Hematopoietic multipotent progenitor cell treated with erythropoietin and hydrocortisone succinate and interleukin-3 and kit ligand, for 17 days (in vitro differentiated cells): ENCODE data around the gene TTC27.

Experiments
- DNase-seq: peaks from one replicate; pipeline ENCODE4 v3.0.0-alpha.2; 2015; ENCODE audit warnings: low spot score

Gene TTC27

DNA sequence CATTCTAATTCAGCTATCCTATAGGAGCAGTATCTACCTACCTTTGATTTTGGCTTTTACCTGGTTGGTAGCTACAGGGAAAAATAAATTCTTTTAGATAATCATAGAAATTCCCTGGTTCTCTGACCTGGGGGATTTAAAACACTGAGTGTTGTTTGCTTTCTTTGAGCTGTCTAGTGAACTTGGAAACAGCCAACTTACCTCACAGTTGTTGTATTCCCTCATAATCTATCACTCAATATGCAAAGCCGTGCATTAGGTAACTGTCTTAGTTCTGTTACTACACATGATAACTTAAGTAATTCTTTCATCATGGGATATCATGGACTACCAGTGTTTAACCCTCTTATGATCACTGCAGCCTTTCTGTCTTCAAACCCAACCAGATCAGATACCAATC lies 127.8 kb downstream of the TTC27 start:
- DNase-seq, result no peak

DNA sequence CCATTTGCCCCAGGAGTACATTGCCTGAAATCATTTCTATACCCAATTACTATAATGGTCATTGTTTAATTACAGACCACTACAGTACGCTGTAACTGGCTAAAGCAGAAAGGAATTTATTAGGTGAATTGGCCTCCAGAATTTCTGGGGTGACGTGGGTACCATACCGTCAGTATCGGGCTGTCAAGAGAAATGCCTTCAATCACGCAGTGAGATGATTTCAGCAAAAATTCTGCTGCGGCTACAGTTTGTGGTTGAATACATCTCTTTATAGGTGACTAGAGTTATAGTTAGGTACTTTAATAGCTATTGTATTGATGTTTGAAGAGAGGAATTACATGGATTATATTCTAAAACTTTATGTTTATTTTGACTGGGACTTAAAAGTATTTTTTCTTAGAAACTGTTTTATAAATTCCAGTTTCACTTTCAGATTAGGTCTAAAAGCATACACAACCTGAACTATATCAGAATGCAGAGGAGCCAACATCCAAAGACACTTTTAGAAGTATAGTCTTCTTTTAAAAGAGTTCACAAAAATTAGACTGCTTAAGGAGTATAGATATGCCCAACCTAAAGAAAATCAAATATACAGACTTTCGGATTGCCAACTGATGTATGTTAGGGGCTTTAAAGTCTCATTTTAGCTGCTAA lies 128.4 kb downstream of the TTC27 start:
- DNase-seq, result no peak

DNA sequence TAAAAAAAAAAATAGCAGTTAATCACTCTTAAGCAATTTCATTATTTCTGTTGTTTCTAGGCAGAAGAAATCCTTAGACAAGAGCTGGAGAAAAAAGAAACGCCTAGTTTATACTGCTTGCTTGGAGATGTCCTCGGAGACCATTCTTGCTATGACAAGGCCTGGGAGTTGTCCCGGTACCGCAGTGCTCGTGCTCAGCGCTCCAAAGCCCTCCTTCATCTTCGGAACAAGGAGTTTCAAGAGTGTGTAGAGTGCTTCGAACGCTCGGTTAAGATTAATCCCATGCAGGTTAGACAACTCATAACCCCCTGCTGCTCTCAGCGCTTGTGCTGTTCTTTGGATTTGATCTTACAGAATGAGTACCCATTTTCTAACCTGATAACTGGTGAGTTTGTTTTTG lies 130.4 kb downstream of the TTC27 start:
- DNase-seq, result no peak

GRCh38 chr2:32760628-32761027 lies 132.8 kb downstream of the TTC27 start:
- DNase-seq, result no peak

DNA sequence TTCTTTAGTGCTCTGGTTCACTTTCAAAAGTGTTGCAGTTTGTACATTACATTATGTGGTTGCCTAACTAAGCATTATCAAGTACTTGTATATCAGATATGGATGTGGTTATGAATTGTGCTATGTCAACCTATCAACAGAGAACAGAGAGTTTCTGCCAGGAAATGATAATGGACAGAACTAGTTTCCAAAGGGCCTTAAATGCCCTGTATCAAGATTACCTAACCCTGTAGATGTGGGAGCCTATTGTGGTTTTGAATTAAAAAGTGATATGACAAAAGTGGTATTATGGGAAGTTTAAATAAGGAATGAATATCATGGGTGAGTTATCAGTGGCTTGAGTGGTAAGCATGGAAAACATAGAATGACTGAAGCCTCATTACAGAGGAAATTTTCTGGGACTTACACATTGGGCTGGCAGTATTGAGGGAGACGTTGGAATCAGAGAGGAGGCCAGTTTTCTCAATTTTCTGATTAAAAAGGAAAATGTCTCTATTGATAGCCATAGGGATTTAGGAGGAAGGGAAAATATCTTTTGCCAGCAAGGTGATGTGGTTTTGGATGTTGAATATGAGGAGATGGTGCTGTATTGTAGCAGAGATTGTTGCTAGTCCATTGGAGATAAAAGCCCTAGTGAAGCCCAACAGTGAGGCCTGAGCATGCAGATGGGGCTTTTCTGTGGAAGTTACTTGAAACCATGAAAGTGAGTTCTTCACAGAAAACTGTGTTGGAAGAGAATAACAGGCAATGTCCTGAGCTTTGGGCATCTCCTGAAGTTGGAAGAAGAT lies 140.7 kb downstream of the TTC27 start:
- DNase-seq, result peak; percentile 19

DNA sequence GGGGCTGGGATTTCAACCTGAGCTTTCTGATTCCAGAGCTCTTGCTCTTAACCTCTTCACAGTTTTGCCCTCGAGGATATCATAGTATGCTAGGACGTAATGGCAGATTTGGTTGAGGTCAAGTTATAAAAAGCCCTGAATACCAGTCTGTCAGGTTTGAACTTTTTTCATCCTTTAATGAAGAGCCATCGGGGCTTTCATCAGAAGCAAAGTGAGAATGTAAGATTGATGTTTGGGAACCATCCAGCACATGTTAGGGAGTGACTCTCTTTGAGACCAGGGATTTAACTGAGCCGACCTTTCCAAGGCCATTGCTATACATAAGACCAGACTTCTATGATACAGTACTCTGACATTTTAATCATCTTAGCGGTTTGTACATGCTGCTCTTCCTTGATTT lies 142.5 kb downstream of the TTC27 start:
- DNase-seq, result no peak

GRCh38 chr2:32772638-32773447 lies 145.0 kb downstream of the TTC27 start:
- peak; percentile 21 for DNase-seq

DNA sequence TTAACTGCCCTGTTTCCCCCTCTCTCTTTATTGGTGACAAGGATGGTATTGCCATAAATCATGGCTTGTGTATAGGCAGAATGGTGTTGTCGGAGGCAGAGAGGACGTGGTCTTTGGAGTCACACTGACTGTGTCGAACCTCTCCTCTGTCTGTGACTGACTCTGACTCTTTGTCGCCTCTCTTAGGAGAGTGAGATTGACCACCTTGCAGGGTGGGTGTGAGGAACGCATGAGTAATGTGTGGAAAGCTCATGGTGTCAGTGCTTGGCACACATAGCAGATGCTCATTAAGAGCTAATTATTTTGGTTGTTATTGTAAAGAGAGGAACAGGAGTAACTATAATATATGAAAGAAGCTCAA lies 145.6 kb downstream of the TTC27 start:
- DNase-seq, result no peak

- no peak for DNase-seq
Measured at GRCh38 chr2:32775954-32776353, 148.1 kb downstream of the TTC27 start.

DNA sequence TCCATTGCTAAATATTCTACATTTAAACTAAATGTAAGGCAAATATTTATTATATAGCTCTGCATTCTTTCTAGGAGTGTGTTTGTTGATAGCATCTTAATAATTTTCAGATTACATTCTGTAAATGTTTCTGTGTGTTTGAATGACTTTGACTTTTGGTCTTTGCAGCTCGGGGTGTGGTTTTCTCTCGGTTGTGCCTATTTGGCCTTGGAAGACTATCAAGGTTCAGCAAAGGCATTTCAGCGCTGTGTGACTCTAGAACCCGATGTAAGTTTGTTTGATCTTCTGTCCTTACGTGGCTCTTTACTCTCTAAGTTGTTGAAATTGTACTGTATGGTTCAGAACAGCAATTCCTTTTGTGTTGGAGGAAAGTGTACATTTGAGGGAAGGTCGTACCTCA lies 149.9 kb downstream of the TTC27 start:
- DNase-seq, result no peak

DNA sequence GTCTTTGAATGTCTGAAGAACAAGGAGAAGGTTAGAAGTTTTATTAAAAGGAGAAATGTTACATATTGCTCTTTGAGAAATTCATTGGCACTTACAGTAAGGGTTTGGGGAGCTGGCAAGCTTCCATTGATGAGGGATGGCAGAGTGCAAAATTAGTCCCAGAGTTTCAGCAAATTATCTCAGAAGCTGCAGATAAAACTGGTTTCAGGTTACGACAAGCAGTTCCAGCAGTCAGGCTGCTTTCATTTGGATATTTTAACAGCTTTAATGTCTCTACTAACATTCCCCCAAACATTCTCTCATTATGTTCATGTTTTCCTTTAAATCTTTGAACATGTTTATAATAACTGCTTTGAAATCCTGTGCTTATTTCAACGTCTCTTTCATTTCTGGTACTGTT lies 153.1 kb downstream of the TTC27 start:
- no peak for DNase-seq

DNA sequence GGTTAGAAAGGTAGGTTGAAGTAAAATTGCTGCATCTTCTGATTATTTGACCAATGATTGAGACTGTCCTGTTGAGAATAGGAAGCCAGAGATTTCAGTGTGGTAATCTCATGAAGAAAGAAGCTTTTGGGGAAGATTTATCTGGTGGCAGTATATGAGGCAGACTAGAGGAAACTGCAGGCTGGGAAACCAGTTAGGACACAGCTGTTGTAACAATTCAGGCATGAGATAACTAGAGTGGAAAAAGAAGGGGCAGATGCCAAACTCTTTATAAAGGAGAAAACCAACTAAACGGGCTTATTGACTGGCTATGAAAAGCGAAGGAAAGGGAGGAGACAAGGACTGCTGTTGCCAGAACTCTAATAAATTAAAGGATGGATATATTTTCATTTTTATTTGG lies 155.6 kb downstream of the TTC27 start:
- DNase-seq, result no peak

GRCh38 chr2:32783933-32784332 lies 156.1 kb downstream of the TTC27 start:
- no peak for DNase-seq

DNA sequence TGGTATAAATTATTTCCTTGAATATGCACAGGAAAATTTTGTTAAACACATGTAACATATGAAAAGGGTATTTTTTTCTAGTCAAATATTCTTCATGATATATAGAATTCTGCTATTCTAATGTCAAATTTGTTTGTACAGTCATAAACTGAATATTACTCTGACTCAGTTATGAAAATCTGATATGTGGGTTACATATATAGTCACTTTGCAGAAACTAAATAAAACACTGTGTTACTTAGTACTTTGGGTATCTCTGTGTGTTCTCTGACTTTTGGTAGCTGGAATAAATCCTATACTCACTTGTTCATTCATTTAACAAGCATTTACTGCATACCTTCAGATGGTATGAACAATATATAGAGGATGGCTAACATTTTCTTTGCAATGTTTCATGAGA lies 159.4 kb downstream of the TTC27 start:
- DNase-seq, result no peak

DNA sequence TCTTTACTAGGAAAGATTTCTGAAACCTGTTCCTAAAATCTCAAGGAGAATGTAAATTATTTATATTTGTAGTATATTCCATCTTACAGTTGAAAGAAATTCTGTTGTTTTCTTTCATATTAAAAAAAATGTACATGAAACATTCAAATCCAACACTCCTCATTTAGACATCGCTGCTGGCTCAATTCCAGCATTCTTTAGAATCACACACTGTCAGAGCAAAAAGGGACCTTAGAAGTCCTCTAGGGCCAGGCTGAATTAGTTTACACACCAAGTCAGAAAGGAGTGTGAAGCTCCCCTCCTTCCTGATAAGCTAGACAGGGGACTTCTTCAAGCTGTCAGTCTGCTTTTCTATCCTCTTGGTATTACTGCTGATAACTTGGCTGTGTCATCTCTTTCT lies 160.3 kb downstream of the TTC27 start:
- no peak for DNase-seq

- DNase-seq, result no peak
Measured at GRCh38 chr2:32792416-32792815, 164.6 kb downstream of the TTC27 start.

DNA sequence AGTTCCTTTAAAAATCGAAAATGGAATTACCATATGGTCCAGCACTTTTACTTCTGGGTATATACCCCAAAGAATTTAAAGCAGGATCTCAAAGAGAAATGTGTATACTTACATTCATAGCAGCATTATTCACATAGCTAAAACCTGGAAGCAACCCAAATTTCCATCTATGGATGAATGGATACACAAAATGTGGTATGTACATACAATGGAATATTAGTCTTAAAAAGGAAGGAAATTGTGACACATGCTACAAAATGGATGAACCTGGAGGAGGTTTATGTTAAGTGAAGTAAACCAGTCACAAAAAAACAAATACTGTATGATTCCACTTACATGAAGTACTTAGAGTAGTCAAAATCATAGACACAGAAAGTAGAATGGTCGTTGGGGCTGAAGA lies 171.0 kb downstream of the TTC27 start:
- no peak for DNase-seq

DNA sequence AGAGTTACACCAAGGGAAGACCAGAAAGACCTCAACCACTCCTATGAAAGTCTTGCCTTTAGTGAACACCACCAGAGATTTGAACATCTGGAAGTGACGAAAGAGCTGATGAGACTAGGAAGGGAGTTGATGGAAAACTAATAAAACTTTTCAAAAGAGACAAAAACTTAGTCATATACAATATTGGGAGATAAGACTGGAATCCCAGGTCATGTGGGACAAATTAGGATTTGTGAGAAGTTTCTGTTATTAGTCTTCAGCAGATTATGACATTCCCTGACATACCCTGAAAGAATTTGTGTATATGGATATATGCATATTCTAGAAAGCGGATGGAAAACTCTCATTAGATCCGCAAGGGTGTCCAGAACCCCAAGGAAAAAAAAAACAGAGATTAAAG lies 173.9 kb downstream of the TTC27 start:
- no peak for DNase-seq

- no peak for DNase-seq
Measured at GRCh38 chr2:32802877-32803276, 175.0 kb downstream of the TTC27 start.

DNA sequence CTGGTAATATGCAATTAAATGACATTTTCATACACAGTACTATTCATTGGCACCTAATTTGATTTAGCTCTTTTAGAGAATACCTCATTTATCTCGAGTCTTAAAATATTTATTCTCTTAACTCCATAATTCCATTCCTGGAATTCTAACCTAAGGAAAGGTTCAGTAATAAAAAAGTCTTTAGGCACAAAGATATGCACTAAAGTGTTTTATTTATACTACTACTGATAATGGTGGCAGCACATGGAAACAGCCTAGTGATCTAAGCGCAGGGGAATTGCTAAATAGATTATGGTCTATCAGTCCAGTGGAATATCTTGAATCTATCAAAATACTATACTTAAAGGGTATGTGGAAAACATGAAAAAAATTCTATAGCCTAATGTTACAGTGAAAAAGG lies 176.4 kb downstream of the TTC27 start:
- no peak for DNase-seq

DNA sequence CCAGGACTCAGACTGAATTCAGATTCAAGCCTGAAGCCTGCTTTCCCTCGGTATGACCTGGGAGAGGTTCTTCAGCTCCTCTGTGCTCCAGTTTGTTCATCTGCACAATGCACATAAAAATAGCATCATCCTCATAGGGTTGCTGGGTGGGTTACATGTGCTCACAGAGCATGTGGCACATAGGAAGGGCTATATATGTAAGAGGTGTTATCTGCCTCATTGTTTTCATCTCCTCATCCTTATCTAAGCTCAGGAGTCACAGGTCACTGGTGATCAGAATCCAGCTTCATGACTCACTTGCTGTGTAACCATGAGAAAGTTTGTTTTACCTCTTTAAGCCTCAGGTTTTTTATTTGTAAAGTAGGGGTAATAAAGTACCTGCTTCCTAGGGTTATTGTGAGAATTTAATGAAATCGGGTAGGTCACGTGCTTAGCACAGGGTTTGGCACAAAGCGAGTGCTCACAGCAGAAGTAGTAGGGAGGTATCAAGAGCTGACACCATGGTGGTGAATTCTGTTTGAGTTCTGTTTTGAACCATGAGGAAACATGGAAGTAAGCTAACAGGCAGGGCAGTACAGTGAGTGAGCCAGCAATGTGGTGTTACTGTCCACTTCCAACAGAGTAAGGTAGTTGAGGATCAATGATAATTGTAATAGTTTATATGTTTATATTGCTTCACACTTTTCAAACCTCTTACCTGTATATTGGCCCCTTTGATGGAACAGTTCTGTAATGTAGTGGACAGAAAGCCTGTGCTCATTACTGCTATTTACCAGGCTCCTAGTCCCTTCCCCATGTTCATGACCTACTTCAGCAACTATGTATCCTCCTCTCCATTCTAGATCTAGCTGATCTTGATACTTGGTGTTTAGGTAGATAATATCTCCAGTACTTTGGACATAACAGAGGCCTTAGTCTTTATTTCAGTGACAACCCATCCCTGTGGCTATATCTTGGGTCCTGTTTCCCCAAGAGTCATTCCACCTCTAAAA lies 177.6 kb downstream of the TTC27 start:
- no peak for DNase-seq

GRCh38 chr2:32806857-32807256 lies 179.0 kb downstream of the TTC27 start:
- DNase-seq, result no peak
